SK-N-DZ (cell line): Measurements from ENCODE around the gene MYADM.
"Not testable (repeated sequence)": the region's sequence is repeated elsewhere in the genome, so short reads cannot be mapped to it uniquely, and the experiment has no call there.

Experiments used
- DNase-seq: peaks from one replicate; pipeline ENCODE4 v3.0.0-alpha.2; 2015; ENCODE audit warnings: low spot score

Gene MYADM

GRCh38 chr19:53868892-53869804, 1.5 kb downstream of the MYADM start:
- DNase-seq = peak; percentile 89

- not testable (repeated sequence) for DNase-seq
Observed at GRCh38 chr19:53869805-53870484, 2.3 kb downstream of the MYADM start.

- DNase-seq = no peak
Observed at GRCh38 chr19:53870485-53870844, 2.8 kb downstream of the MYADM start.

- DNase-seq = no peak
Observed at GRCh38 chr19:53871454-53871853, 3.8 kb downstream of the MYADM start.

- no peak for DNase-seq
Observed at GRCh38 chr19:53872762-53873161, 5.1 kb downstream of the MYADM start.

- DNase-seq = no peak
Observed at GRCh38 chr19:53873773-53874605, 6.3 kb downstream of the MYADM start.

GRCh38 chr19:53874606-53874990, 6.9 kb downstream of the MYADM start:
- DNase-seq = no peak

GRCh38 chr19:53875602-53876325, 8.1 kb downstream of the MYADM start:
- DNase-seq = no peak

- DNase-seq = no peak
Observed at GRCh38 chr19:53876651-53877224, 9.1 kb downstream of the MYADM start.

- no peak for DNase-seq
Observed at GRCh38 chr19:53877361-53877766, 9.7 kb downstream of the MYADM start.

GRCh38 chr19:53878776-53879139, 11.1 kb downstream of the MYADM start:
- DNase-seq = no peak

GRCh38 chr19:53879140-53880081, 11.7 kb downstream of the MYADM start:
- peak; percentile 90 for DNase-seq

GRCh38 chr19:53880711-53881481, 13.2 kb downstream of the MYADM start:
- no peak for DNase-seq

GRCh38 chr19:53881482-53882390, 14.1 kb downstream of the MYADM start, which contains the start of gene PRKCG:
TSS of gene PRKCG (plus strand) at chr19:53882197. CDS start at chr19:53882495, 298 bp downstream.
- peak; percentile 40 for DNase-seq

- no peak for DNase-seq
Observed at GRCh38 chr19:53882391-53883050, 14.8 kb downstream of the MYADM start.

- DNase-seq = no peak
Observed at GRCh38 chr19:53883231-53883661, 15.6 kb downstream of the MYADM start.

- no peak for DNase-seq
Observed at GRCh38 chr19:53883741-53884140, 16.1 kb downstream of the MYADM start.
